Measurements from ENCODE around the gene LDLRAP1.

DNA sequence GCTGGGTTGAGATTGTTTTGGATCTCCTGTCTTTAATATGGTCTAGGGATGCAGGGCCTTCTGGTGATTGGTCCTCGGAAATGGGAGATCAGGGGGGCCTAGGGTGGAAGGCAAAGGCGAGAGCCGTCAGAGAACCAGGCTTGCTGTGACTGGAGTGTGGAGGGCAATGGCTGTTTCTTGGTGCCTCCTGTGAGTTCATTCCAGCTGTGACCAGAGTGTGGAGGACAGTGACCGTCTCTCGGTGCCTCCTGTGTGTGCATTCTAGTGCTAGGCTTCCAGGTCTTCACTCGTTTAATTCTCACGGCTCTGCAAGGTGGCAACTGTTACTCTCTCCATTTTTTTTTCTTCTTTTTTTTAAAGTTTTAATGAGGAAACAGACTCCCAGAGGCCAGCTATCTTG is 14.1 kb downstream of the LDLRAP1 start:
- TF ChIP-seq SUZ12 (IDR thresholded peaks at IDR 0.05; ENCODE audit: extremely low read depth, insufficient read depth, insufficient read length) (no peak), YY1 (IDR thresholded peaks at IDR 0.05; ENCODE audit: insufficient read depth, insufficient read length) (no peak), ZNF274 (IDR thresholded peaks at IDR 0.05; ENCODE audit: low read depth, low read length) (no peak)

All from NT2/D1 (cell line).